Fibroblast of lung (primary cell): ENCODE results near the gene CCNY.

ENCODE experiments used
- EZH2 ChIP-seq: IDR thresholded peaks from 2 replicates; pipeline ENCODE4 v1.5.1; 2012; ENCODE audit warnings: low read length, control low read depth, mild to moderate bottlenecking; ENCODE audit errors: missing control alignments
- TF ChIP-seq, protein P1 (sequence below), 2 donors: IDR thresholded peaks in 1 of 2; conservative IDR thresholded peaks in 1 of 2; 1 replicate in 1 of 2; 2 replicates in 1 of 2; pipeline ENCODE4 v1.5.1; 2011 to 2012; ENCODE audit warnings: low read length in 2 of 2, control low read depth in 1 of 2, inconsistent platforms in 1 of 2, low read depth in 1 of 2, mild to moderate bottlenecking in 1 of 2

DNA sequence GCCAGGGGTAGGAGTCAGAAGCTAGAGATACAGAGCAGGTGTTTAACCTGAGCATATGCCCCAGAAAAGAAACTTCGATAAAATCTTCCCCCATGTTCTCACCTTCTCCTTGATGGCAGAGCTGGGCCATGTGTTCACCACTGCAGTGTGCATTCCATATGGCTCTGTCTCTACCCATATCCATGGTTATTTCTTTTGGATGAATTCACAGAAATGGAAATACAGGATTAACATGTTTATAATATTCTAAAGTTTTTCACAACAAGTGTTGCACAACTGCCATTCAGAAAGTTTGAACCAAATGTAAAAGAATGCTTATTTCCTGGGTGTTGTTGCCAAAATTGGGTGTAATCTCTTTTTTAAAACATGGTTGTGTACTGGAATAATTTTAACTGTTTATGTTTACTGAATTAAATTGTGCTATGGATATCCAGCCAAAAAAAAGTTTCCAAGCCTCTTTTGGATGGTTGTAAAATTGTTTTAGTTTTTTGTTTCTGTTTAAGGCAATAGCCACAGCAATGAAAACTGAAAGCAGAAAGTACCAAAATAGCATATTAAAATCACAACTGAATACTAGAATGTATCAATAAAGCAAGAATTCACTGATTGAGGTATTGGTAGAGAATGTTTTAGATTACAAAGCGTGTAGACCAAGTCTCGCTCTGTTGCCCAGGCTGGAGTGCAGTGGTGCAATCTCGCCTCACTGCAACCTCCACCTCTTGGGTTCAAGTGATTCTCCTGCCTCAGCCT is 19.9 kb upstream of the CCNY start:
- TF ChIP-seq, protein P1, sequence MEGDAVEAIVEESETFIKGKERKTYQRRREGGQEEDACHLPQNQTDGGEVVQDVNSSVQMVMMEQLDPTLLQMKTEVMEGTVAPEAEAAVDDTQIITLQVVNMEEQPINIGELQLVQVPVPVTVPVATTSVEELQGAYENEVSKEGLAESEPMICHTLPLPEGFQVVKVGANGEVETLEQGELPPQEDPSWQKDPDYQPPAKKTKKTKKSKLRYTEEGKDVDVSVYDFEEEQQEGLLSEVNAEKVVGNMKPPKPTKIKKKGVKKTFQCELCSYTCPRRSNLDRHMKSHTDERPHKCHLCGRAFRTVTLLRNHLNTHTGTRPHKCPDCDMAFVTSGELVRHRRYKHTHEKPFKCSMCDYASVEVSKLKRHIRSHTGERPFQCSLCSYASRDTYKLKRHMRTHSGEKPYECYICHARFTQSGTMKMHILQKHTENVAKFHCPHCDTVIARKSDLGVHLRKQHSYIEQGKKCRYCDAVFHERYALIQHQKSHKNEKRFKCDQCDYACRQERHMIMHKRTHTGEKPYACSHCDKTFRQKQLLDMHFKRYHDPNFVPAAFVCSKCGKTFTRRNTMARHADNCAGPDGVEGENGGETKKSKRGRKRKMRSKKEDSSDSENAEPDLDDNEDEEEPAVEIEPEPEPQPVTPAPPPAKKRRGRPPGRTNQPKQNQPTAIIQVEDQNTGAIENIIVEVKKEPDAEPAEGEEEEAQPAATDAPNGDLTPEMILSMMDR (conservative IDR thresholded peaks at IDR 0.05 in 1 of 2, IDR thresholded peaks at IDR 0.05 in 1 of 2; ENCODE audit: low read depth in 1 of 2, low read length in 2 of 2) = no peak
- no peak for TF ChIP-seq EZH2
